HL-60/S4 treated with phorbol 12-myristate 13-acetate at 8.2 ng/mL for 4 days and 3 days (cell line): ENCODE measurements around the gene TPGS2.
"Not testable (repeated sequence)": the region's sequence is repeated elsewhere in the genome, so short reads cannot be mapped to it uniquely, and the experiment has no call there.

Experiments used
- in situ Hi-C: fragments of 300-500 bp; cut with MboI; formaldehyde crosslinking; loops from 2 replicates; pipeline ENCODE4 v1.15.0; 2022; ENCODE audit warnings: low sequenced_read_pairs

The TPGS2 gene

DNA sequence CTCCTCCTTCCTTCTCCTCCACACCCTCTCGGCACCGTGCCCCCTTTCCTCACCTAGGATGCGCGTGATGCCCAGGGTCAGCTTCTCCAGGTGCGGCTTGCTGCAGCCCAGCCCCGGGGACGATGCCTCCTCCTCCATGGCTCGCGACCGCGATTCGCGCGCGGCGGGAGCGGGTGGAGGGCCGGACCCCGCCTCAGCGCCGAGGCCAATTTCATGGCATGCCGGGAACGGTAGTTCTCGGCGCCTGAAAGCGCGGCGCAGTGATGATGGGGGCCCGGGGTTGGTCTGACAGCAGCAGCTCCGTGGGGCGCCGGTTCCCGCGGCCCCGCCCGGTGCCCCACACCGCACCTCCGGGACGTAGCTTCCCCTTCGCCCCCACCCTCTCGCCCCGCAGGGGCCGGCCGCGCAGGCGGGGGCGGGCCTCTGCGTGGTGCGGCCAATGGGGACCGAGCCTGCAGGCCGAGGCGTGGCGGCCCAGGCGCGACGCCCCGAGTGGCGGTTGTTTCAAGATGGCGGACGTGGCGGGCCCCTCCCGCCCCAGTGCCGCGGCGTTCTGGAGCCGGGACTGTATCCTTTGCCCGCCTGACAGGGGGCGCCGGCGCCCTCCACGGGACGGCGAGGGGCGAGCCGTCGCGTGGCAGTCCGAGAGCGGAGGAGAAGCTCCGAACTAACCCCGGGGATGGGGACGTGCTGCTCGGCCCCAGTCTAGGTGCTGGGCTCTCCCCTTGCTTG lies at the start of gene TPGS2, which contains the start of gene KIAA1328:
Gene TPGS2, minus strand, starts transcription at position 373 of the 732 bp plus-strand sequence. Its CDS starts 235 bp downstream, at position 138.
Gene KIAA1328, plus strand, starts transcription at position 498 of the 732 bp plus-strand sequence. Its CDS starts 12 bp downstream, at position 510.
- in situ Hi-C loops = no loop called here

DNA sequence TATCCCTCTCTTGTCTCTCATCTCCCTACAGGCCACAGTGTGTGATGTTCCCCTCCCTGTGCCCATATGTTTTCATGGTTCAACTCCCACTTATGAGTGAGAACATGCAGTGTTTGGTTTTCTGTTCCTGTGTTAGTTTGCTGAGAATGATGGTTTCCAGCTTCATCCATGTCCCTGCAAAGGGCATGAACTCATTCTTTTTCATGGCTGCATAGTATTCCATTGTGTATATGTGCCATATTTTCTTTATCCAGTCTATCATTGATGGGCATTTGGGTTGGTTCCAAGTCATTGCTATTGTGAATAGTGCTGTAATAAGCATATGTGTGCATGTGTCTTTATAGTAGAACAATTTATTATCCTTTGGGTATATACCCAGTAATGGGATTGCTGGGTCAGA lies 45.0 kb upstream of the TPGS2 start:
- in situ Hi-C loops = not testable (repeated sequence)

DNA sequence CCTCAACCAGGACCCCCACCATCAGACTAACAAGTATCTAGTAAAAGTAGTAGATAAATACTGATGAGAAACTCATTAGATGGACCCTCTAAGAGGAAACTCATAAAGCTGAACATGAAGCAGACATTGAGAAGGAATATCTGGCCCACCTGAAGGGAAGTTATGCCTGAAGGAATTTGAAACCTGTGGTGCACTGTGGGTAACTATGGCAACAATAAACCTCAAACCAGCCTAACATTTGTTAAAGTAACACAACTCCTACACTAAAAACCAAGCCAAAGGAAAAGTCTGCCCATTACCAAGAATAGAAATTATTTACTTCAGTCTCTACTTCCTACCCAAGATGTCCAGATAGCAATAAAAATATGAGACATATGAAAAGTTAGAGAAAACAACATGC lies 43.5 kb upstream of the TPGS2 start:
- in situ Hi-C loops = no loop called here

- in situ Hi-C loops = no loop called here
Observed at GRCh38 chr18:36871801-36872200, 43.0 kb upstream of the TPGS2 start.

DNA sequence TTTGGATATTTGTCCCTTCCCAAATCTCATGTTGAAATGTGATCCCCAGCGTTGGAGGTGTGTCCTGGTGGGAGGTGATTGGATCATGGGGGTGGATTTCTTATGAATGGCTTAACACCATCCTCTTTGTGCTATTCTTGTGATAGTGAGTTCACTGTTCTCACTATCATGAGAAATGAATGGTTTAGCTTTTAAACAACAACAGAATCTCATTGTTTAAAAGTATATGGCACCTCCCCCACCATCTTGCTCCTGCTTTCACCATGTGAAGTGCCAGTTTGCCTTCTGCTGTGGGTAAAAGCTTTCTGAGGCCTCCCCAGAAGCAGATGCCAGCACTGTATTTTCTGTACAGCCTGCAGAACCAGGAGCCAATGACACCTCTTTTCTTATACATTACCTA lies 38.3 kb upstream of the TPGS2 start:
- in situ Hi-C loops = no loop called here

DNA sequence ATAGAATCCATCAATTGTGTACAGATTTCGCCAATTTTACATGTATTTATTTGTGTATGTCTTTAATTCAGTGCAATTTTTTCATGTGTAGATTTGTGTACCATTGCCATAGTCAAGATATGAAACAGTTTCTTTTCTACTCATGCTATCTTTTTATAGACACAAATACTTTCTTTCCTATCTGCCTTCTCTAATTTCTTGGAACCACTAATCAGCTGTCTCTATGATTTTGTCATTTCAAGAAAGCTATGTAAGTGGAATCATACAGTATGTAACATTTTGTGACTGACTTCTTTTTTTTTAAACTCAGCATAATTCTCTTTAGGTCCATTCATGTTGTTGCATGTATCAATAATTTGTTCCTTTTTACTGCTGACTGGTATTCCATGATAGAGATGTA lies 33.4 kb upstream of the TPGS2 start:
- in situ Hi-C loops = no loop called here

- in situ Hi-C loops = no loop called here
Observed at GRCh38 chr18:36856815-36857214, 28.0 kb upstream of the TPGS2 start.

DNA sequence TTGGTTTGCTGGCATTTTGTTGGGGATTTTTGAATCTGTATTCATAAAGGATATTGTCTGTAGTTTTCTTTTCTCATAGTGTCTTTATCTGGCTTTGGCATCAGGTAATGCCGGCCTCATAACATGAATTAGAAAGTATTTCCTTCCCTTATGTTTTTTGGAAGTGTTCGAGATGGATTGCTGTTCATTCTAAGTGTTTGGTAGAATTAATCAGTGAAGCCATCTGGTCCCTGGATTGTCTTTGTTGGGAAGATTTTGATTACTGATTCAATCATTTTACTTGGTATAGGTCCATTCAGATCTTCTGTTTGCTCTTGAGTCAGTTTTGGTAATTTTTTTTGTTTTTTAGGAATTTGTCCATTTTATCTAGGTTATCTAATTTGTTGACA lies 22.4 kb upstream of the TPGS2 start:
- in situ Hi-C loops = no loop called here

- in situ Hi-C loops = no loop called here
Observed at GRCh38 chr18:36850527-36851201, 21.9 kb upstream of the TPGS2 start.

DNA sequence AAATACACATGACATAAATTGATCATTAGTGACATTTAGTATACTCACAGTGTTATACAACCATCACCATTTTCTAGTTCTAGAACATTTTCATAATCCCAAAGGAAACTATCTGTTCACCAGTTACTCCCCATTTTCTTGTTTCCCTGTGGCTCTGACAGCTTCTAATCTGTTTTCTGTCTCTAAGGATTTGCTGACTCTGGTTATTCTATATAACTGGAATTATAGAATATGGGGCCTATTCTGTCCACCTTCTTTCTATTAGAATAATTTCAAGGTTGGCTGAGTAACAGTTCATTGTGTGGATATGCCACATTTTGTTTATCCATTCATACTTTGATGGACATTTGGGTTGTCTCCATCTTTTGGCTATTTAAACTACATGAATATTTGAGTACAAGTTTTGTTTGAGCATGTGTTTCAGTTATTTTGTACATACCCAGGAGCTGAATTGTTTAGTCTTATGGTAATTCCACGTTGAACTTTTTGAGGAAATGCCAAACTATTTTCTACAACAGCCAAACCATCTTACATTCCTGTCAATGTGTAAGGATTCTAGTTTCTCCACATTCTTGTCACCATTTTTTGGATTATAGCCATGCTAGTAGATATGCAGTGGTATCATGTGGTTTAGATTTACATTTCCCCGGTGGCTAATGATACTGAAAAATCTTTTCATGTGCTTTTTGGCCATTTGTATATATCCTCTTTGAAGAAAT lies 20.6 kb upstream of the TPGS2 start:
- in situ Hi-C loops = no loop called here

DNA sequence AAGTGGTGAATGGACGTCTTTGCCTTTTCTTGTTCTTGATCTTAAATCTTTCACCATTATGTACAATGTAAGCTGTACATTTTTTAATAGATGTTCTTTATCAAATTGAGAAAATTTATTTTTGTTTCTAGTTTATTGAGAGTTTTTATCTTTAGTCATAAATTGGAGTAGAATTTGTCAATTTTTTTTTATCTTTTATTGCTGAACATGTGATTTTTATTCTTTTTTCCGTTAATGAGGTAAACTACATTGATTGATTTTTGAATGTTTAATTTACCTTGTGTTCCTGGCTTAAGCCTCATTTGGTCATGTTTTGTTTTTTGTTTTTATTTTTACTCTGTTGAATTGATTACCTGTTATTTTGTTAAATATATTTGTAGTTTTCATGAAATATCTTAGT lies 19.8 kb upstream of the TPGS2 start:
- in situ Hi-C loops = no loop called here

DNA sequence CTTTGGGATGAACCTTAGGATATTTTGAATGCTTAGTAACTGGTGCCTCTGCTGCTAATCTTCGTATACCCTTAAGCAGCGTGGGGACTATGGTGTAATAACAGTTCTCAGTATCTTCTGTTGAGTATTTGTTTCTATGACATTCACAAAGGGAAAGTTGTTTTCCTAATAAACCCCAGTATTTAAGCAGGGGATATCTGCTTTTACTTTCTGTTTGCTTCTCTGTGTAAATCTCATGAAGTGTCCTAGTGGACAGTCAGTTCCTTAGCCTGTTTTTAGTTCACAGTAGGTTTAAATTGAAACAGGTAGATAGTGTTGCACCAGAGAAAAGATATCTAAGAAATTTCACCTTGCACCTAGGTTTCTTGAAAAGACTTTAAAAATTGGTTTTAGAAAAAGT lies 15.0 kb upstream of the TPGS2 start:
- in situ Hi-C loops = no loop called here

GRCh38 chr18:36843199-36843598 lies 14.4 kb upstream of the TPGS2 start:
- in situ Hi-C loops = no loop called here

GRCh38 chr18:36839835-36840234 lies 11.0 kb upstream of the TPGS2 start:
- in situ Hi-C loops = no loop called here

GRCh38 chr18:36835927-36836326 lies 7.1 kb upstream of the TPGS2 start:
- in situ Hi-C loops = no loop called here

DNA sequence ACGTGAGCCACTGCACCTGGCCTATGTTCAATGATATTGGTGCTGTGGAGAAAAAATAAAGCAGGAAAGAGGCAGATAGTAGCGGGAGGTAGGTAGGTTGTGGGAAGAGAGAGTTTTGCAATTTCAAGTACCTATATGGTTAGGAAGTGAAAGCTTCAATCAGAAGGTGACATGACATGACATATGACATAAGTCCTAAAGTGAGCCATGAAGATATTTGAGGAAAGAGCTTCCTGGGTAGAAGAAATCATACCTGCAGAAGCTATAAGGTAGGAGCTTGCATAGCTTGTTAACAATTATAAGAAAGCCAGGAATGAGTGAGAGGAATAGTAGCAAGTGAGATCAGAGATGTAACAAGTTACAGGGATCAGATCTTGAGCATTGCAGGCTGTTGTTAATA lies 4.3 kb upstream of the TPGS2 start:
- in situ Hi-C loops = no loop called here

GRCh38 chr18:36831139-36831538 lies 2.3 kb upstream of the TPGS2 start:
- in situ Hi-C loops = no loop called here

- in situ Hi-C loops = no loop called here
Observed at GRCh38 chr18:36830158-36830495, 1.3 kb upstream of the TPGS2 start.

DNA sequence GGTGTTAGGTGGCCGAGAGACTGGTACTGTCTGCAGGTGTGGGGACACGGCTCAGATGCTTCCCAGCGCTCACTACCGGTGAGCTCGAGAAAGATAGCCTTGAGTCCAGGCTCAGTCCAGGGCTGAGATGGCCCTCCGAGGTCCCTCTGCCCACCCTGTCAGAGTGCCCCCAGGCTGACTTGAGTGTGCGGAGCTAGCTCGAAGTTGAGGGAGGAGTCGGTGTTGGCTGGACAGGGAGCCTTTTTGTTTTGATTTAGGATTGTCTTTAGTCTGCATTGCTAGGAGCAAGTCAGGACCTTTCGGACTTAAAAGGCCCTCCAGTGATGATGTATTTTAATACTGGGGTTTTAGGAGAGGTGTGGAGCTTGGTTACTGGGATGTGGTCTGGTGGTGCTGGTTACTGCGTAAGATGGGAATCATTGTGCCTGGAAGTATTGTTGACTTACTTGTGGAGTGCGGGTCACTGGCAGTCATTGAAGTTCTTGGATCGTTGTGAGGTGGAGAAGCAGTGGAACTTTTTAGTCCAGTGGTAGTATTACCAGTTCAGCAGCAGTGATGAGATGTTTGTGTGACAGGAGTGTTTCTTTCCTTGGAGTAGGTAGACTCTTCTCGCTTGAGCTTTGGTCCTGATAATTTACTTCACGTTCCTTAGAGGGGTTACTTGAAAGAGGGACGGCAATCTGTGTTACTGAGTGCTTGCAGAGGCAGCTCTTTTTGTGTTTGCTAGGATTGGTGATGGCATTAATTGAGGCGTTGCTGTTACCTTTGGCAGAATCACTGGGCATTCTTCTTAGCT lies 758 bp upstream of the TPGS2 start:
- in situ Hi-C loops = no loop called here

DNA sequence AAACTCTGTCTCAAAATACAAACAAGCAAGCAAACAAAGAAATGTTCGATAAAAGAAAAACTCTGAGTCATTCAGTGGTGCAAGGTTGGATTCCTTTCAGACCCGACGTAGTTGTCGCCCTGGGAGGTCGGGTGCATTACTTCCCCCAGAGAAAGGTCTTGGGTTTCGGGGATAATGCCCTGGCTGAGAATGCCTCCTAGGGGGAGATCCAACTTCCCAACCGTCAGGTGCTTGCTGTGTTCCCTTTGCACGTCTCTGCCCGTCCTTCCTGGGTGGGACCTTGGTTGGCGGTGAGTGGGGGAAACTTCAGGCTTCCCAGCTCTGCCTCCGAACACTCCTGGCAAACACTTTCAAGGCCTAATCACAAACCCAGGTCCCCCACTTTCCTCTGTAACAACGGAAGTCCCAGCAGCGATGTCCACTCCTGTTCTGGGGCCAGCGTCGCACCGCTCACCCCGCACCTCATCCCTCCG lies 609 bp downstream of the TPGS2 start:
- in situ Hi-C loops = no loop called here

GRCh38 chr18:36826556-36826955 lies 2.2 kb downstream of the TPGS2 start:
- in situ Hi-C loops = no loop called here
